HG02840 (cell line): ENCODE data around the gene PDZD8.

Experiments used
- ATAC-seq: cut with Tn5 transposase; IDR thresholded peaks from one replicate; pipeline ENCODE4 v1.9.1; 2021; ENCODE audit warnings: mild to moderate bottlenecking, moderate library complexity, moderate number of reproducible peaks; ENCODE audit not compliant: unreplicated experiment, low FRiP score

Gene PDZD8

GRCh38 chr10:117261501-117261900 lies 113.7 kb downstream of the PDZD8 start:
- no peak for ATAC-seq

- no peak for ATAC-seq
These were observed 115.2 kb downstream of the PDZD8 start for GRCh38 chr10:117260084-117260483.

- ATAC-seq, result no peak
These were observed 116.0 kb downstream of the PDZD8 start for GRCh38 chr10:117259279-117259678.

- no peak for ATAC-seq
These were observed 117.5 kb downstream of the PDZD8 start for GRCh38 chr10:117257721-117258120.

- no peak for ATAC-seq
These were observed 118.3 kb downstream of the PDZD8 start for GRCh38 chr10:117256910-117257309.

- ATAC-seq, result no peak
These were observed 119.3 kb downstream of the PDZD8 start for GRCh38 chr10:117255835-117256460.

- ATAC-seq, result no peak
These were observed 120.2 kb downstream of the PDZD8 start for GRCh38 chr10:117254774-117255735.

GRCh38 chr10:117254338-117254737 lies 120.9 kb downstream of the PDZD8 start:
- ATAC-seq, result no peak

GRCh38 chr10:117253908-117254307 lies 121.3 kb downstream of the PDZD8 start:
- ATAC-seq, result no peak

- no peak for ATAC-seq
These were observed 124.8 kb downstream of the PDZD8 start for GRCh38 chr10:117250411-117250810.

- no peak for ATAC-seq
These were observed 125.6 kb downstream of the PDZD8 start for GRCh38 chr10:117249493-117250093.

- ATAC-seq, result no peak
These were observed 126.3 kb downstream of the PDZD8 start for GRCh38 chr10:117248750-117249465.

GRCh38 chr10:117246997-117247671 lies 128.1 kb downstream of the PDZD8 start:
- no peak for ATAC-seq

GRCh38 chr10:117242463-117242832 lies 132.8 kb downstream of the PDZD8 start:
- ATAC-seq, result no peak

GRCh38 chr10:117241541-117242462 lies 133.4 kb downstream of the PDZD8 start:
- no peak for ATAC-seq

- no peak for ATAC-seq
These were observed 134.4 kb downstream of the PDZD8 start, which contains the start of gene SLC18A2 for GRCh38 chr10:117240621-117241529. Gene SLC18A2 (plus strand): TSS chr10:117241114. CDS start chr10:117241694, 580 bp downstream.

GRCh38 chr10:117239721-117240620 lies 135.3 kb downstream of the PDZD8 start:
- ATAC-seq, result no peak
